ENCODE results near the gene DPP6. TPM values are rescaled to one million over a fixed set of nuclear protein-coding genes. Genes with fewer than 3 reads are reported as not detected.

The DPP6 gene
- total and polyA plus RNA-seq, 5 donors from 2014 or later: not detected

DNA sequence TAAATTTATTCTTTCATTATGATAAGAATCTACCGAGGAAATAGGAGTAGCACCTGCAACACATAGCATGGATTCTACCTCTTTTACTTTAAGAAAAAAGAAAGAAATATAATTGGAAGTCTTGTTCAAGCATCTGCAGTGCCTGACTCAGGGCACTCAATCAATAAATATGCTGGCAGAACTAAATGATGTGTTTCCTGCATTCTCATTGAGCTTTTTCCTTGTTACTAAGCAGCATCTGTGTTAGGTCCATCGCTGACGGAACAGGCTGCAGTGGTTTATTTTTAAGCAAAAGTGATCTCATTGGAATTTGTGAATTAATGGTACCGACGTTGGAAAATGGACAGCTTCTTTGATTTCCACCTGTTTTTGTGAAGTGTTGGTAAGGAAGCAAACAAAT lies 417.5 kb downstream of the DPP6 start:
- no peak overlapping the region for H3K27ac Mint-ChIP-seq
- no peaks in the 10 kb centered on the region for H3K36me3 ChIP-seq (ENCODE audit: control insufficient read depth, insufficient read depth, low read length)
- no peaks in the 10 kb centered on the region for H3K4me1 ChIP-seq (ENCODE audit: control insufficient read depth, insufficient read depth, low read length, poor library complexity, severe bottlenecking)
- H3K4me3 ChIP-seq (ENCODE audit: low read depth, low read length): no peak overlapping the region
- H3K4me3 Mint-ChIP-seq: no peak overlapping the region
- no peaks in the 10 kb centered on the region for H3K36me3 Mint-ChIP-seq
- no peaks in the 10 kb centered on the region for H3K27me3 ChIP-seq (ENCODE audit: control insufficient read depth, insufficient read depth, low read length)
- H3K4me1 Mint-ChIP-seq: no peaks in the 10 kb centered on the region
- no peak overlapping the region for H3K27ac ChIP-seq (ENCODE audit: insufficient read depth, low read length, poor library complexity, severe bottlenecking)
- peaks cover 0 to 7% (median 2%) of the 10 kb centered on the region in 7 donors for H3K9me3 Mint-ChIP-seq
- ATAC-seq (ENCODE audit: low read depth in 2 of 2) (no peak), DNase-seq (no peak)
- no peaks in the 10 kb centered on the region for H3K27me3 Mint-ChIP-seq
- H3K9me3 ChIP-seq (ENCODE audit: control insufficient read depth in 2 of 2, low read length in 2 of 2): peaks cover 0 to 2% of the 10 kb centered on the region in 2 experiments

DNA sequence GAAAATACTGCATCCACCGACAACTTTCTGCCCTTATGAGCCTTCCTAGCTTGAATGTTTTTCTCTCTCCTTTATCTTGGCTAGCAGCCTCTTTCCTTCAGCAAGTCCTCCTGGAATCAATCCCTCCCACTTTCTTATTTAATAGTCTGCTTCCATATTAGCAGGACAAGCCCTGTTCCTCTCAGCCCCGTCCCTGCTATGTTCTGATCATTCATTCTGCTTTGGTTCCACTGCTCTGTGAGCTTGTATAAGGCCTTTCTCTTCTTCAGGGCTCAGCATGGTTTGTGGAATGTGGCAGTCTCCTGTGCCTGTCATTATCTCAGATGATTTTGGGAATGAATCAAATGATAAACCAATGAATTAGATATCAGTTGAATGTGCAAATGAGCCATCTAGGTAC lies 420.1 kb downstream of the DPP6 start:
- no peaks in the 10 kb centered on the region for H3K36me3 ChIP-seq (ENCODE audit: control insufficient read depth, insufficient read depth, low read length)
- Mint-ChIP-seq H3K27ac (no peak overlapping the region), H3K4me1 (no peaks in the 10 kb centered on the region), H3K9me3 (peaks cover 2 to 6% (median 2%) of the 10 kb centered on the region in 7 donors), H3K4me3 (no peak overlapping the region), H3K36me3 (no peaks in the 10 kb centered on the region), H3K27me3 (no peaks in the 10 kb centered on the region)
- no peaks in the 10 kb centered on the region for H3K27me3 ChIP-seq (ENCODE audit: control insufficient read depth, insufficient read depth, low read length)
- no peaks in the 10 kb centered on the region for H3K9me3 ChIP-seq (ENCODE audit: control insufficient read depth in 2 of 2, low read length in 2 of 2)
- DNase-seq (no peak), ATAC-seq (ENCODE audit: low read depth in 2 of 2) (no peak)
- no peak overlapping the region for H3K27ac ChIP-seq (ENCODE audit: insufficient read depth, low read length, poor library complexity, severe bottlenecking)
- no peak overlapping the region for H3K4me3 ChIP-seq (ENCODE audit: low read depth, low read length)
- no peaks in the 10 kb centered on the region for H3K4me1 ChIP-seq (ENCODE audit: control insufficient read depth, insufficient read depth, low read length, poor library complexity, severe bottlenecking)

DNA sequence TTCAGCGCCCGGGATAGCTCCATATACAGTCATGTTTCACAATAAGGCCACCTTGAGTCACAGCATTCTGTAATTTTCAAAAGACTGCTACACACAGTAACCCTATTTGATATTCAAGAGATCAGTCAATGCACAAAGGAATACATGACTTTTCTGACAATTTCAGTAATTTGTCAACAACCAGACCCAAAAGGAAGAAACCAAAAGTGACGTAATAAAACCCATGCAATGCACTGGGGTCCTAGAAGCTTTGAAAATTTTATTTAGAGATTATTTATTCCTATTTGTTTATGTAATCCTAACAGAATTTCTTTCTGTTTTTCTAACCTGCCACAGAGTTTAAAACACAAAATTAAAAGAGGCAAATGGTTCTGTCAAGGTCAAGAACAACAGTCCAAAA lies 421.2 kb downstream of the DPP6 start:
- H3K27me3 ChIP-seq (ENCODE audit: control insufficient read depth, insufficient read depth, low read length): no peaks in the 10 kb centered on the region
- no peak overlapping the region for H3K4me3 ChIP-seq (ENCODE audit: low read depth, low read length)
- DNase-seq (no peak), ATAC-seq (ENCODE audit: low read depth in 2 of 2) (no peak)
- Mint-ChIP-seq H3K4me3 (no peak overlapping the region), H3K4me1 (no peaks in the 10 kb centered on the region), H3K36me3 (no peaks in the 10 kb centered on the region), H3K9me3 (peaks cover 0 to 6% (median 3%) of the 10 kb centered on the region in 7 donors), H3K27me3 (no peaks in the 10 kb centered on the region), H3K27ac (no peak overlapping the region)
- H3K36me3 ChIP-seq (ENCODE audit: control insufficient read depth, insufficient read depth, low read length): no peaks in the 10 kb centered on the region
- H3K9me3 ChIP-seq (ENCODE audit: control insufficient read depth in 2 of 2, low read length in 2 of 2): no peaks in the 10 kb centered on the region
- H3K27ac ChIP-seq (ENCODE audit: insufficient read depth, low read length, poor library complexity, severe bottlenecking): no peak overlapping the region
- no peaks in the 10 kb centered on the region for H3K4me1 ChIP-seq (ENCODE audit: control insufficient read depth, insufficient read depth, low read length, poor library complexity, severe bottlenecking)

DNA sequence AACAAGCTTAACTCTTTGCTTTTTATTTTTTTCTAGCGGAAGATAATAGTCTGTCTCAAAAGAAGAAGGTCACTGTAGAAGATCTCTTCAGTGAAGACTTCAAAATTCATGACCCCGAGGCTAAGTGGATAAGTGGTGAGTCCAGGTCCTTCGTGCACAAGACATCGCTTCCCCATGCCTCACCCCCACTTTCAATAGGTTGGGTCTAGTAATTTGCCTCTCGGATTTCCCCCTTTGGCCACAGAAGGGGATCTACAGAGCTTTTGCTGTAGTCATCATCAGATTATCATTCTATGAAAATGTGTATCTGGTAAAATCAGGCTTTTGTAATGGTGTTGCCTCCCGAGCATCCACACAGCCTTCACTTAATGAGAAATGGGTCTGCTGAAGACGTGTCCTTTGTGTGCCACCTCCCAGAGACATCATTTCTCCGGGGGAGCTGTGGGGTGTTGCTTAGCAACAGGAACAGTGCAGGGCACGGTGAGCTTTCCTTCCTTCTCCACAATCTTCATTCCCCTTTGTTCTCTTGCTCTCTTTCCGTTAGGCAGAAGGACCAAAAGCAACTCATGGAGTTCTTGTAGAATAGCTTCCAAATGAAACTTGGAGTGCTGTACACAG lies 422.8 kb downstream of the DPP6 start:
- Histone ChIP-seq H3K4me3 (ENCODE audit: low read depth, low read length) (no peak overlapping the region), H3K36me3 (ENCODE audit: control insufficient read depth, insufficient read depth, low read length) (no peaks in the 10 kb centered on the region), H3K27me3 (ENCODE audit: control insufficient read depth, insufficient read depth, low read length) (no peaks in the 10 kb centered on the region), H3K9me3 (ENCODE audit: control insufficient read depth in 2 of 2, low read length in 2 of 2) (no peaks in the 10 kb centered on the region), H3K27ac (ENCODE audit: insufficient read depth, low read length, poor library complexity, severe bottlenecking) (no peak overlapping the region), H3K4me1 (ENCODE audit: control insufficient read depth, insufficient read depth, low read length, poor library complexity, severe bottlenecking) (no peaks in the 10 kb centered on the region)
- no peak overlapping the region for H3K27ac Mint-ChIP-seq
- no peak for DNase-seq
- no peak overlapping the region for H3K4me3 Mint-ChIP-seq
- ATAC-seq (ENCODE audit: low read depth in 2 of 2): no peak
- no peaks in the 10 kb centered on the region for H3K4me1 Mint-ChIP-seq
- H3K9me3 Mint-ChIP-seq: peaks cover 0 to 7% (median 3%) of the 10 kb centered on the region in 7 donors
- H3K36me3 Mint-ChIP-seq: no peaks in the 10 kb centered on the region
- H3K27me3 Mint-ChIP-seq: no peaks in the 10 kb centered on the region

DNA sequence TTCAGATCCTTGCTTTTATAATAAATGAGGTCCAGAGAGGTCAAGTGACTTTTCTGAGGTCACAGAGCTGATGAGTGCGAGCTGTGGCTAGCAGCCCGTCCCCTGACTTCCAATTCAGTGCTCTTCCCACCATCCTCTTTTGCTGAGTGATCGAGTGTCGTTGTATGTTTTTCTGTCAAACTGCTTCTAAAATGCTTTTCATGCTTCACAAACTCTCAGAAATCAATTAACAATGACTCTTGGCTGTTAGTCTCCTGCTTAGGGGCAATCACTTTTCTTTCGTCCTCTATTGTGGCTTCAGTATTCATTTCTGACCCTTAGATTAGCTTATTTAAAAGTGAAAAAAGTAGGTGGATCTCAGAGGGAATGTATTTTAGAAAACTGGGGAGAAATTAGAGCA lies 423.7 kb downstream of the DPP6 start:
- no peaks in the 10 kb centered on the region for H3K4me1 ChIP-seq (ENCODE audit: control insufficient read depth, insufficient read depth, low read length, poor library complexity, severe bottlenecking)
- no peaks in the 10 kb centered on the region for H3K9me3 ChIP-seq (ENCODE audit: control insufficient read depth in 2 of 2, low read length in 2 of 2)
- Mint-ChIP-seq H3K9me3 (peaks cover 0 to 7% (median 3%) of the 10 kb centered on the region in 7 donors), H3K27ac (no peak overlapping the region), H3K4me1 (no peaks in the 10 kb centered on the region), H3K27me3 (no peaks in the 10 kb centered on the region), H3K4me3 (no peak overlapping the region), H3K36me3 (no peaks in the 10 kb centered on the region)
- ATAC-seq (ENCODE audit: low read depth in 2 of 2): no peak
- H3K36me3 ChIP-seq (ENCODE audit: control insufficient read depth, insufficient read depth, low read length): no peaks in the 10 kb centered on the region
- DNase-seq: no peak
- H3K4me3 ChIP-seq (ENCODE audit: low read depth, low read length): no peak overlapping the region
- H3K27me3 ChIP-seq (ENCODE audit: control insufficient read depth, insufficient read depth, low read length): no peaks in the 10 kb centered on the region
- H3K27ac ChIP-seq (ENCODE audit: insufficient read depth, low read length, poor library complexity, severe bottlenecking): no peak overlapping the region

DNA sequence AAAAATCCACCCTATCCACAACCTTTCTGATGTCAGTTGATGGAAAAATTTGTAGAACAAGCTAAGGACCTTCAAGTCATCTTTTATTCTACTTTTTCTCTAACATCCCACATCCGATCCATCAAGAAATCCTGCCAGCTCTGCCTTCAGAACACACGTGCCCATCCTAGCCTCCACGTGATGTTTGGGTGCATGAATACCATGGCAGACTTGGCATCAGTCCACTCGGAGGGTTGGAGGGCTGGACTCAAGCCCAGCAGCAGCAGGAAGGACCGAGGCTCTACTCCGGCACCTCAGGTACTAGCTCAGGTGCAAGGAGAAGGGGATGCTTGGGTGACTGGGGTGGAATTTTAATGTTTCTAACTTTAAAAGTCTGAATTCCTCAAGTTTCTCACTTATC lies 428.6 kb downstream of the DPP6 start:
- Mint-ChIP-seq H3K4me3 (no peak overlapping the region), H3K27ac (no peak overlapping the region), H3K36me3 (no peaks in the 10 kb centered on the region), H3K9me3 (peaks cover 0 to 7% (median 2%) of the 10 kb centered on the region in 7 donors), H3K27me3 (no peaks in the 10 kb centered on the region), H3K4me1 (no peaks in the 10 kb centered on the region)
- no peak overlapping the region for H3K27ac ChIP-seq (ENCODE audit: insufficient read depth, low read length, poor library complexity, severe bottlenecking)
- H3K4me3 ChIP-seq (ENCODE audit: low read depth, low read length): no peak overlapping the region
- ATAC-seq (ENCODE audit: low read depth in 2 of 2) (no peak), DNase-seq (no peak)
- H3K36me3 ChIP-seq (ENCODE audit: control insufficient read depth, insufficient read depth, low read length): no peaks in the 10 kb centered on the region
- no peaks in the 10 kb centered on the region for H3K9me3 ChIP-seq (ENCODE audit: control insufficient read depth in 2 of 2, low read length in 2 of 2)
- H3K27me3 ChIP-seq (ENCODE audit: control insufficient read depth, insufficient read depth, low read length): no peaks in the 10 kb centered on the region
- H3K4me1 ChIP-seq (ENCODE audit: control insufficient read depth, insufficient read depth, low read length, poor library complexity, severe bottlenecking): no peaks in the 10 kb centered on the region

DNA sequence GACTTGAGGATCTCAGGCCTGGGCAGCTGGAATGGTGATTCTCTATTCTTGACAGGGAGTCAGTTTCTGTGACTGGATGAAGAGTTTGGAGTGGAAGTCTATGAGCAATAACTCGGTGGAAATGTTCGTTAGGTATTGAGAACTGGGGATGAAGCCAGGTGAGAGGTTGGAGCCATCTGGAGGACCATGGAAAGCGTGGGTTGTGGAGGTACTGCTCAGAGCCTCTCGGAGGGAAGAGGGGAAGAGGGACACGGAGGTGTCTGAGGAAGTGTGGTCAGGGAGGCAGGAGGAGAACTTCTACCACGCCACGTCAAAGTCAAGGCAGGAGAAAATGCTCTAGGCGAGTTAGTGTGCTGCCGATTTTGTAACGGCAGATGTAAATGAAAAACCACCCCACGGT lies 430.7 kb downstream of the DPP6 start:
- Histone ChIP-seq H3K36me3 (ENCODE audit: control insufficient read depth, insufficient read depth, low read length) (no peaks in the 10 kb centered on the region), H3K27ac (ENCODE audit: insufficient read depth, low read length, poor library complexity, severe bottlenecking) (no peak overlapping the region), H3K27me3 (ENCODE audit: control insufficient read depth, insufficient read depth, low read length) (no peaks in the 10 kb centered on the region), H3K4me1 (ENCODE audit: control insufficient read depth, insufficient read depth, low read length, poor library complexity, severe bottlenecking) (no peaks in the 10 kb centered on the region), H3K9me3 (ENCODE audit: control insufficient read depth in 2 of 2, low read length in 2 of 2) (no peaks in the 10 kb centered on the region), H3K4me3 (ENCODE audit: low read depth, low read length) (no peak overlapping the region)
- Mint-ChIP-seq H3K9me3 (peaks cover 0 to 7% (median 4%) of the 10 kb centered on the region in 7 donors), H3K27me3 (no peaks in the 10 kb centered on the region), H3K27ac (no peak overlapping the region), H3K4me1 (no peaks in the 10 kb centered on the region), H3K36me3 (no peaks in the 10 kb centered on the region), H3K4me3 (no peak overlapping the region)
- DNase-seq (no peak), ATAC-seq (ENCODE audit: low read depth in 2 of 2) (no peak)

DNA sequence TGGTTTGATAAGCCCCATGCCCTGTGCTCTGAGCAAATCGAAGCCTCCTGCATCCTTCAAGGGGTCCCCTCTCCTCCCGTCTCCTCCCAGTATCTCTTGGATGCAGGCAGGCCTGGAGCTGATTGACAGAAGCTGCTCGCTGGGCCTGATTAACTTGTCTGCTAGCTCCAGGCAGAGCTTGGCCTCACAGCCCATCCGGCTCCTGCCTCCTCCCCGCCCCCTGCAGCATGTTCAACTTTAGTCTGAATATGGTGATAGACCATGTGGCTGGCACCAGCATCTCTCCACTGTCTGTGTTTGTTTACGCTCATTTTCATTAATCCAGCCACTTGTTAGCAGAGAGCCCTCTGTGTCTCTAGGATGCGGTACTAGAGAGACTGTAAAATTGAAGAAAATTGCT lies 432.2 kb downstream of the DPP6 start:
- no peaks in the 10 kb centered on the region for H3K36me3 Mint-ChIP-seq
- no peaks in the 10 kb centered on the region for H3K4me1 Mint-ChIP-seq
- Histone ChIP-seq H3K4me3 (ENCODE audit: low read depth, low read length) (no peak overlapping the region), H3K27ac (ENCODE audit: insufficient read depth, low read length, poor library complexity, severe bottlenecking) (no peak overlapping the region), H3K36me3 (ENCODE audit: control insufficient read depth, insufficient read depth, low read length) (no peaks in the 10 kb centered on the region), H3K4me1 (ENCODE audit: control insufficient read depth, insufficient read depth, low read length, poor library complexity, severe bottlenecking) (no peaks in the 10 kb centered on the region), H3K27me3 (ENCODE audit: control insufficient read depth, insufficient read depth, low read length) (no peaks in the 10 kb centered on the region), H3K9me3 (ENCODE audit: control insufficient read depth in 2 of 2, low read length in 2 of 2) (no peaks in the 10 kb centered on the region)
- H3K27ac Mint-ChIP-seq: no peak overlapping the region
- no peak overlapping the region for H3K4me3 Mint-ChIP-seq
- no peaks in the 10 kb centered on the region for H3K27me3 Mint-ChIP-seq
- DNase-seq (no peak), ATAC-seq (ENCODE audit: low read depth in 2 of 2) (no peak)
- peaks cover 0 to 7% (median 4%) of the 10 kb centered on the region in 7 donors for H3K9me3 Mint-ChIP-seq
